ENCODE results near the gene SUN1.

The SUN1 gene

DNA sequence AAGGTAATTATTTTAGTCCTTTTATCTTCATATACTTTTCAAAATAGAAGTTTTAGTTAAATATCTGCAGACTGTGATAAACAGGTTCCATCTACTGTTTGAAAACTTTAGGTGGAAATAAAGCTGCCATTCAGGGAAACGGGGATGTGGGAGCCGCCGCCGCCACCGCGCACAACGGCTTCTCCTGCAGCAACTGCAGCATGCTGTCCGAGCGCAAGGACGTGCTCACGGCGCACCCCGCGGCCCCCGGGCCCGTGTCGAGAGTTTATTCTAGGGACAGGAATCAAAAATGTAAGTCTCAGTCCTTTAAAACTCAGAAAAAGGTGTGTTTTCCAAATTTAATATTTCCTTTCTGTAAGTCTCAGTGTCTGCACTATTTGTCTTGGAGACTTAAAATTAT lies 11.0 kb downstream of the SUN1 start:
- H3K4me1 ChIP-seq (ENCODE audit: control insufficient read depth, insufficient read depth, low read length): no peaks in the 10 kb centered on the region
- H3K36me3 ChIP-seq (ENCODE audit: control insufficient read depth in 2 of 2, insufficient read depth in 1 of 2, low read length in 2 of 2): peaks cover 8 to 57% of the 10 kb centered on the region in 2 experiments; a peak in 2 of 3 replicates
- H3K9me3 ChIP-seq (ENCODE audit: control insufficient read depth, insufficient read depth, low read depth, low read length): no peaks in the 10 kb centered on the region
- TF ChIP-seq SCRT2 (tag by site-specific recombination; IDR thresholded peaks at IDR 0.05) (no peak), ZNF514 (tag by site-specific recombination; IDR thresholded peaks at IDR 0.05) (no peak), ZNF629 (tag by site-specific recombination; IDR thresholded peaks at IDR 0.05) (no peak), GLI2 (tag by site-specific recombination; IDR thresholded peaks at IDR 0.05; ENCODE audit: borderline replicate concordance, low read depth) (no peak), ZNF48 (tag by site-specific recombination; IDR thresholded peaks at IDR 0.05) (no peak), ZNF132 (tag by site-specific recombination; IDR thresholded peaks at IDR 0.05; ENCODE audit: borderline replicate concordance) (no peak), ZFP41 (tag by site-specific recombination; IDR thresholded peaks at IDR 0.05; ENCODE audit: borderline replicate concordance) (no peak), HOXD13 (CRISPR knock-in tag; IDR thresholded peaks at IDR 0.05; ENCODE audit: borderline replicate concordance) (no peak), ZNF248 (tag by site-specific recombination; IDR thresholded peaks at IDR 0.05) (no peak)
- TF ChIP-seq, protein P1, sequence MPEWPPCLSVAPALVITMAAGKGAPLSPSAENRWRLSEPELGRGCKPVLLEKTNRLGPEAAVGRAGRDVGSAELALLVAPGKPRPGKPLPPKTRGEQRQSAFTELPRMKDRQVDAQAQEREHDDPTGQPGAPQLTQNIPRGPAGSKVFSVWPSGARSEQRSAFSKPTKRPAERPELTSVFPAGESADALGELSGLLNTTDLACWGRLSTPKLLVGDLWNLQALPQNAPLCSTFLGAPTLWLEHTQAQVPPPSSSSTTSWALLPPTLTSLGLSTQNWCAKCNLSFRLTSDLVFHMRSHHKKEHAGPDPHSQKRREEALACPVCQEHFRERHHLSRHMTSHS (tag by site-specific recombination; IDR thresholded peaks at IDR 0.05): no peak
- TF ChIP-seq, protein P2, sequence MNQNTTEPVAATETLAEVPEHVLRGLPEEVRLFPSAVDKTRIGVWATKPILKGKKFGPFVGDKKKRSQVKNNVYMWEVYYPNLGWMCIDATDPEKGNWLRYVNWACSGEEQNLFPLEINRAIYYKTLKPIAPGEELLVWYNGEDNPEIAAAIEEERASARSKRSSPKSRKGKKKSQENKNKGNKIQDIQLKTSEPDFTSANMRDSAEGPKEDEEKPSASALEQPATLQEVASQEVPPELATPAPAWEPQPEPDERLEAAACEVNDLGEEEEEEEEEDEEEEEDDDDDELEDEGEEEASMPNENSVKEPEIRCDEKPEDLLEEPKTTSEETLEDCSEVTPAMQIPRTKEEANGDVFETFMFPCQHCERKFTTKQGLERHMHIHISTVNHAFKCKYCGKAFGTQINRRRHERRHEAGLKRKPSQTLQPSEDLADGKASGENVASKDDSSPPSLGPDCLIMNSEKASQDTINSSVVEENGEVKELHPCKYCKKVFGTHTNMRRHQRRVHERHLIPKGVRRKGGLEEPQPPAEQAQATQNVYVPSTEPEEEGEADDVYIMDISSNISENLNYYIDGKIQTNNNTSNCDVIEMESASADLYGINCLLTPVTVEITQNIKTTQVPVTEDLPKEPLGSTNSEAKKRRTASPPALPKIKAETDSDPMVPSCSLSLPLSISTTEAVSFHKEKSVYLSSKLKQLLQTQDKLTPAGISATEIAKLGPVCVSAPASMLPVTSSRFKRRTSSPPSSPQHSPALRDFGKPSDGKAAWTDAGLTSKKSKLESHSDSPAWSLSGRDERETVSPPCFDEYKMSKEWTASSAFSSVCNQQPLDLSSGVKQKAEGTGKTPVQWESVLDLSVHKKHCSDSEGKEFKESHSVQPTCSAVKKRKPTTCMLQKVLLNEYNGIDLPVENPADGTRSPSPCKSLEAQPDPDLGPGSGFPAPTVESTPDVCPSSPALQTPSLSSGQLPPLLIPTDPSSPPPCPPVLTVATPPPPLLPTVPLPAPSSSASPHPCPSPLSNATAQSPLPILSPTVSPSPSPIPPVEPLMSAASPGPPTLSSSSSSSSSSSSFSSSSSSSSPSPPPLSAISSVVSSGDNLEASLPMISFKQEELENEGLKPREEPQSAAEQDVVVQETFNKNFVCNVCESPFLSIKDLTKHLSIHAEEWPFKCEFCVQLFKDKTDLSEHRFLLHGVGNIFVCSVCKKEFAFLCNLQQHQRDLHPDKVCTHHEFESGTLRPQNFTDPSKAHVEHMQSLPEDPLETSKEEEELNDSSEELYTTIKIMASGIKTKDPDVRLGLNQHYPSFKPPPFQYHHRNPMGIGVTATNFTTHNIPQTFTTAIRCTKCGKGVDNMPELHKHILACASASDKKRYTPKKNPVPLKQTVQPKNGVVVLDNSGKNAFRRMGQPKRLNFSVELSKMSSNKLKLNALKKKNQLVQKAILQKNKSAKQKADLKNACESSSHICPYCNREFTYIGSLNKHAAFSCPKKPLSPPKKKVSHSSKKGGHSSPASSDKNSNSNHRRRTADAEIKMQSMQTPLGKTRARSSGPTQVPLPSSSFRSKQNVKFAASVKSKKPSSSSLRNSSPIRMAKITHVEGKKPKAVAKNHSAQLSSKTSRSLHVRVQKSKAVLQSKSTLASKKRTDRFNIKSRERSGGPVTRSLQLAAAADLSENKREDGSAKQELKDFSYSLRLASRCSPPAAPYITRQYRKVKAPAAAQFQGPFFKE (tag by site-specific recombination; IDR thresholded peaks at IDR 0.05; ENCODE audit: borderline replicate concordance): no peak
- TF ChIP-seq, protein P3, sequence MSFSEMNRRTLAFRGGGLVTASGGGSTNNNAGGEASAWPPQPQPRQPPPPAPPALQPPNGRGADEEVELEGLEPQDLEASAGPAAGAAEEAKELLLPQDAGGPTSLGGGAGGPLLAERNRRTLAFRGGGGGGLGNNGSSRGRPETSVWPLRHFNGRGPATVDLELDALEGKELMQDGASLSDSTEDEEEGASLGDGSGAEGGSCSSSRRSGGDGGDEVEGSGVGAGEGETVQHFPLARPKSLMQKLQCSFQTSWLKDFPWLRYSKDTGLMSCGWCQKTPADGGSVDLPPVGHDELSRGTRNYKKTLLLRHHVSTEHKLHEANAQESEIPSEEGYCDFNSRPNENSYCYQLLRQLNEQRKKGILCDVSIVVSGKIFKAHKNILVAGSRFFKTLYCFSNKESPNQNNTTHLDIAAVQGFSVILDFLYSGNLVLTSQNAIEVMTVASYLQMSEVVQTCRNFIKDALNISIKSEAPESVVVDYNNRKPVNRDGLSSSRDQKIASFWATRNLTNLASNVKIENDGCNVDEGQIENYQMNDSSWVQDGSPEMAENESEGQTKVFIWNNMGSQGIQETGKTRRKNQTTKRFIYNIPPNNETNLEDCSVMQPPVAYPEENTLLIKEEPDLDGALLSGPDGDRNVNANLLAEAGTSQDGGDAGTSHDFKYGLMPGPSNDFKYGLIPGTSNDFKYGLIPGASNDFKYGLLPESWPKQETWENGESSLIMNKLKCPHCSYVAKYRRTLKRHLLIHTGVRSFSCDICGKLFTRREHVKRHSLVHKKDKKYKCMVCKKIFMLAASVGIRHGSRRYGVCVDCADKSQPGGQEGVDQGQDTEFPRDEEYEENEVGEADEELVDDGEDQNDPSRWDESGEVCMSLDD (tag by site-specific recombination; IDR thresholded peaks at IDR 0.05): no peak
- TF ChIP-seq, protein P4, sequence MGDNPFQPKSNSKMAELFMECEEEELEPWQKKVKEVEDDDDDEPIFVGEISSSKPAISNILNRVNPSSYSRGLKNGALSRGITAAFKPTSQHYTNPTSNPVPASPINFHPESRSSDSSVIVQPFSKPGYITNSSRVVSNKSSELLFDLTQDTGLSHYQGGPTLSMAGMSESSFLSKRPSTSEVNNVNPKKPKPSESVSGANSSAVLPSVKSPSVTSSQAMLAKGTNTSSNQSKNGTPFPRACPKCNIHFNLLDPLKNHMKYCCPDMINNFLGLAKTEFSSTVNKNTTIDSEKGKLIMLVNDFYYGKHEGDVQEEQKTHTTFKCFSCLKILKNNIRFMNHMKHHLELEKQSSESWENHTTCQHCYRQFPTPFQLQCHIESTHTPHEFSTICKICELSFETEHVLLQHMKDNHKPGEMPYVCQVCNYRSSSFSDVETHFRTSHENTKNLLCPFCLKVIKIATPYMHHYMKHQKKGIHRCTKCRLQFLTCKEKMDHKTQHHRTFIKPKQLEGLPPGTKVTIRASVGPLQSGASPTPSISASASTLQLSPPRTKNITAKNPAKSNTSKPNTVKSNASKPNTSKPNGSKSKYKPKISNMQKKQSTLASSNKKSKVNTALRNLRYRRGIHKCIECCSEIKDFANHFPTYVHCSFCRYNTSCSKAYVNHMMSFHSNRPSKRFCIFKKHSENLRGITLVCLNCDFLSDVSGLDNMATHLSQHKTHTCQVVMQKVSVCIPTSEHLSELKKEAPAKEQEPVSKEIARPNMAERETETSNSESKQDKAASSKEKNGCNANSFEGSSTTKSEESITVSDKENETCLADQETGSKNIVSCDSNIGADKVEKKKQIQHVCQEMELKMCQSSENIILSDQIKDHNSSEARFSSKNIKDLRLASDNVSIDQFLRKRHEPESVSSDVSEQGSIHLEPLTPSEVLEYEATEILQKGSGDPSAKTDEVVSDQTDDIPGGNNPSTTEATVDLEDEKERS (tag by site-specific recombination; IDR thresholded peaks at IDR 0.05): no peak
- TF ChIP-seq, protein P5, sequence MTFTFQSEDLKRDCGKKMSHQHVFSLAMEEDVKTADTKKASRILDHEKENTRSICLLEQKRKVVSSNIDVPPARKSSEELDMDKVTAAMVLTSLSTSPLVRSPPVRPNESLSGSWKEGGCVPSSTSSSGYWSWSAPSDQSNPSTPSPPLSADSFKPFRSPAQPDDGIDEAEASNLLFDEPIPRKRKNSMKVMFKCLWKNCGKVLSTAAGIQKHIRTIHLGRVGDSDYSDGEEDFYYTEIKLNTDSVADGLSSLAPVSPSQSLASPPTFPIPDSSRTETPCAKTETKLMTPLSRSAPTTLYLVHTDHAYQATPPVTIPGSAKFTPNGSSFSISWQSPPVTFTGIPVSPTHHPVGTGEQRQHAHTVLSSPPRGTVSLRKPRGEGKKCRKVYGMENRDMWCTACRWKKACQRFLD (tag by site-specific recombination; IDR thresholded peaks at IDR 0.05): no peak
- H3K4me3 ChIP-seq (ENCODE audit: low read depth, low read length): no peak overlapping the region
- ChIA-PET CTCF (no interaction called here), POLR2A (no interaction called here)
- H3K27ac ChIP-seq (ENCODE audit: extremely low read depth, low read depth, low read length): no peak overlapping the region

Data from HEK293 (cell line).